ENCODE results near the gene HOXC13.

HOXC13 gene

DNA sequence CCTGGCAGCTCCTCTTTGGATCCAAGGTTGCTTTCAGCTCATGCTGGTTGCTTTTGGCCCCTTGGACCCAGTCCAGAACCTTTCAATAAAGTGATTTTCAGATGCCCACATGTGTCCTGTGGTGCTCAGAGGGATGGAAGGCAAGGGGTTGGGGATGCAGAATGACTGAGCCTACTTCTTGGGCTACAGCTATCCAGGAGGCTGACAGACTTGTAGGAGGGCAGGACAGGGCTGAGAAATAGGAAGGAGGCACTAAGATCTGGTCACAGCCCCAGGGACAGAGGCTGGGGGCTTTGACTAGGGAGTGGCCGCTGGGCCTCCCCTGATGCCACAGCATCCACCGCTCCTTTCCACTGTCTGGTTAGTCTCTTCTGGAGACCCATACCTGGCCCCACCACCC lies 33.1 kb downstream of the HOXC13 start:
- ATAC-seq (ENCODE audit: low read depth) (no peak), DNase-seq (ENCODE audit: low spot score) (no peak)
- TF ChIP-seq, protein P1, sequence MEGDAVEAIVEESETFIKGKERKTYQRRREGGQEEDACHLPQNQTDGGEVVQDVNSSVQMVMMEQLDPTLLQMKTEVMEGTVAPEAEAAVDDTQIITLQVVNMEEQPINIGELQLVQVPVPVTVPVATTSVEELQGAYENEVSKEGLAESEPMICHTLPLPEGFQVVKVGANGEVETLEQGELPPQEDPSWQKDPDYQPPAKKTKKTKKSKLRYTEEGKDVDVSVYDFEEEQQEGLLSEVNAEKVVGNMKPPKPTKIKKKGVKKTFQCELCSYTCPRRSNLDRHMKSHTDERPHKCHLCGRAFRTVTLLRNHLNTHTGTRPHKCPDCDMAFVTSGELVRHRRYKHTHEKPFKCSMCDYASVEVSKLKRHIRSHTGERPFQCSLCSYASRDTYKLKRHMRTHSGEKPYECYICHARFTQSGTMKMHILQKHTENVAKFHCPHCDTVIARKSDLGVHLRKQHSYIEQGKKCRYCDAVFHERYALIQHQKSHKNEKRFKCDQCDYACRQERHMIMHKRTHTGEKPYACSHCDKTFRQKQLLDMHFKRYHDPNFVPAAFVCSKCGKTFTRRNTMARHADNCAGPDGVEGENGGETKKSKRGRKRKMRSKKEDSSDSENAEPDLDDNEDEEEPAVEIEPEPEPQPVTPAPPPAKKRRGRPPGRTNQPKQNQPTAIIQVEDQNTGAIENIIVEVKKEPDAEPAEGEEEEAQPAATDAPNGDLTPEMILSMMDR (IDR thresholded peaks at IDR 0.05; ENCODE audit: poor library complexity, severe bottlenecking): no peak
- Histone ChIP-seq H3K4me3 (ENCODE audit: severe bottlenecking) (no peak overlapping the region), H3K4me1 (ENCODE audit: insufficient read depth, poor library complexity, severe bottlenecking) (no peaks in the 10 kb centered on the region), H3K27me3 (ENCODE audit: insufficient read depth, poor library complexity, severe bottlenecking) (peaks cover 92% of the 10 kb centered on the region), H3K9me3 (ENCODE audit: severe bottlenecking) (no peaks in the 10 kb centered on the region), H3K36me3 (ENCODE audit: low read depth) (no peaks in the 10 kb centered on the region), H3K27ac (ENCODE audit: poor library complexity, severe bottlenecking) (no peak overlapping the region)

DNA sequence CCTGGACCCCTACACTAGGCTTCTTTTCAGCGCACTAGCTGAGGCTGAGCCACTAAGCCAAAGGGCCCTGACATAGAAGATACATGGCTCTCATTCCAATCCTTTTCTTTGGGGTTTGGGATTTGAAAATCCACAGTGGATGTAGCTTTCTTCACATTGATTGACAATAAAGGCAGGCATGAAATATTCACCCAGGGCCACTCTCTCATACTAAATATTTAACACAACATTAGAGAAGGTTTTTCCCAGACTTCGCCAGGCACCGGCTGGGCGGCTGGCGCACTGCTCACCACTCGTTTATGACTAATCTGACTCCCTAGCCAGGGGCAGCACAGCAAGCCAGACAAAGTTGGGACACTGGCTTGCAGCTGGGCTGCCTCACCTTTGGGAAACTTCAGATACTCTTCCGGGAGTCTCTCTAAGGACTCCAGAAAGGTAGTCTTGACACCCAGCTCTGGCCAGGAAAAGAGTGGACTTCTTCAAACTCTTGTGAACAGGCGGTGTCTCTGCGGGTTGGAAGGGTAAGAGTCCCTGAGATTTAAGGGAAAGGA lies 33.6 kb downstream of the HOXC13 start:
- no peak for DNase-seq (ENCODE audit: low spot score)
- TF ChIP-seq, protein P1 (IDR thresholded peaks at IDR 0.05; ENCODE audit: poor library complexity, severe bottlenecking): no peak
- peaks cover 92% of the 10 kb centered on the region for H3K27me3 ChIP-seq (ENCODE audit: insufficient read depth, poor library complexity, severe bottlenecking)
- no peaks in the 10 kb centered on the region for H3K4me1 ChIP-seq (ENCODE audit: insufficient read depth, poor library complexity, severe bottlenecking)
- no peaks in the 10 kb centered on the region for H3K9me3 ChIP-seq (ENCODE audit: severe bottlenecking)
- no peaks in the 10 kb centered on the region for H3K36me3 ChIP-seq (ENCODE audit: low read depth)
- no peak overlapping the region for H3K4me3 ChIP-seq (ENCODE audit: severe bottlenecking)
- H3K27ac ChIP-seq (ENCODE audit: poor library complexity, severe bottlenecking): no peak overlapping the region
- no peak for ATAC-seq (ENCODE audit: low read depth)

DNA sequence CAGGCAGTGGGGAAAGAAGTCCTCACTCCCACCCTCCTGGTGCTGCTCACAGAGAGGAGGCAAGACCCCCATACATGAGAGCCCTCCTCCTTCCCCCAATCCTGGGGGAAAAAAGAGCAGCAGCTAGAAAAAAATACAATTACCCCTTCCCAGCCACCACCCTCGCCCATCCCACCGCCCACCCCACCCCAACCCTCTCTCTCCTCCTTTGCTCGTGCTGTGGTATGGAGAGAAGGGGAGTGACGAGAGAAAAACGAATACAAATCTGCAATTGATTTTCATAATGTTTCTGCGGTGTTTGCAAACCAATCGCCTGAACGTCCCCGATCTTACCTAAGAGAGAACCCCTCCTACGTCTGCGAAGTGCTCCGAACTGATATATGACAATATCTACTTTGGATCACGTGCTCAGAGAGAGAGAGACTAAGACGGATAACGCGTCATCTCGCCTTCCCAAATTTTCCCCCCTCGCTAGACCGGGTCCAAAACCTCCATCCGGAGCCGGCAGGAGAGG lies 34.1 kb downstream of the HOXC13 start, which contains the start of gene HOXC11:
HOXC11 (plus strand) TSS at position 405 of the 514 bp plus-strand sequence. CDS start 116 bp downstream, outside the sequence.
- peaks cover 92% of the 10 kb centered on the region for H3K27me3 ChIP-seq (ENCODE audit: insufficient read depth, poor library complexity, severe bottlenecking)
- peak within 1 kb of the TSS; percentile 35 for H3K4me3 ChIP-seq (ENCODE audit: severe bottlenecking)
- DNase-seq (ENCODE audit: low spot score) (no peak), ATAC-seq (ENCODE audit: low read depth) (no peak)
- peaks cover 1% of the 10 kb centered on the region for H3K4me1 ChIP-seq (ENCODE audit: insufficient read depth, poor library complexity, severe bottlenecking)
- H3K9me3 ChIP-seq (ENCODE audit: severe bottlenecking): no peaks in the 10 kb centered on the region
- TF ChIP-seq, protein P1 (IDR thresholded peaks at IDR 0.05; ENCODE audit: poor library complexity, severe bottlenecking): no peak
- H3K27ac ChIP-seq (ENCODE audit: poor library complexity, severe bottlenecking): peak within 1 kb of the TSS; percentile 3
- H3K36me3 ChIP-seq (ENCODE audit: low read depth): no peaks in the 10 kb centered on the region

DNA sequence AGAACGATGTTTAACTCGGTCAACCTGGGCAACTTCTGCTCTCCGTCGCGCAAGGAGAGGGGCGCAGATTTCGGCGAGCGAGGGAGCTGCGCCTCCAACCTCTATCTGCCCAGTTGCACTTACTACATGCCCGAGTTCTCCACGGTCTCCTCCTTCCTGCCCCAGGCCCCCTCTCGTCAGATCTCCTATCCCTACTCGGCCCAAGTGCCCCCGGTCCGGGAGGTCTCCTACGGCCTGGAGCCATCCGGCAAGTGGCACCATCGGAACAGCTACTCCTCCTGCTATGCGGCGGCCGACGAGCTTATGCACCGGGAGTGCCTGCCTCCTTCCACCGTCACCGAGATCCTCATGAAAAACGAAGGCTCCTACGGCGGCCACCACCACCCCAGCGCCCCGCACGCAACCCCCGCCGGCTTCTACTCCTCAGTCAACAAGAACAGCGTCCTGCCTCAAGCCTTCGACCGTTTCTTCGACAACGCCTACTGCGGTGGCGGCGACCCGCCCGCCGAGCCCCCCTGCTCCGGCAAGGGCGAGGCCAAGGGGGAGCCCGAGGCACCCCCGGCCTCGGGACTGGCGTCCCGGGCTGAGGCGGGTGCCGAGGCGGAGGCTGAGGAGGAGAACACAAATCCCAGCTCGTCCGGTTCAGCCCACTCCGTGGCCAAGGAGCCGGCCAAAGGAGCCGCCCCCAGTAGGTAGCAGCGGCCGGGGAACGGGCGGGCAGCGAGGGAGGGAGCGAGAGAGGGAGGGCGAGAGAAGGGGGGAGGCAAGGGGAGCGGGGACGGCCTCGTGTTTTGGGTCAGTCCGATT lies 34.8 kb downstream of the HOXC13 start:
- Histone ChIP-seq H3K9me3 (ENCODE audit: severe bottlenecking) (no peaks in the 10 kb centered on the region), H3K27me3 (ENCODE audit: insufficient read depth, poor library complexity, severe bottlenecking) (peaks cover 89% of the 10 kb centered on the region), H3K4me1 (ENCODE audit: insufficient read depth, poor library complexity, severe bottlenecking) (peaks cover 2% of the 10 kb centered on the region), H3K4me3 (ENCODE audit: severe bottlenecking) (peak overlapping the region; percentile 35), H3K36me3 (ENCODE audit: low read depth) (no peaks in the 10 kb centered on the region), H3K27ac (ENCODE audit: poor library complexity, severe bottlenecking) (peak overlapping the region; percentile 3)
- ATAC-seq (ENCODE audit: low read depth): peak; percentile 58
- TF ChIP-seq, protein P1 (IDR thresholded peaks at IDR 0.05; ENCODE audit: poor library complexity, severe bottlenecking): no peak
- DNase-seq (ENCODE audit: low spot score): peak; percentile 42

Measured in RWPE2 (cell line).